Panc1 (cell line): ENCODE measurements around the gene MEGF6. TPM values are rescaled to one million over a fixed set of nuclear protein-coding genes. Genes with fewer than 3 reads are reported as not detected.

Source experiments
- ATAC-seq: fragments of 200-7000 bp; cut with Tn5 transposase; 2 replicates; pipeline ENCODE4 v1.9.1; 2020; ENCODE audit warnings: mild to moderate bottlenecking, moderate library complexity
- BruUV-seq: library from RNA; stranded (reverse); fragments of 400-500 nt; replicated peaks from 2 replicates; lab custom pipeline; 2021; lab: Mats Ljungman, UMichigan
- CTCF ChIA-PET: fragments of 300-600 bp; sonication (Branson Sonifier 250); formaldehyde crosslinking; loops from one replicate; lab custom pipeline; 2022; ENCODE audit warnings: antibody characterized with exemption; lab: Charles Lee
- POLR2A ChIA-PET: fragments of 300-600 bp; sonication (Branson Sonifier 250); formaldehyde crosslinking; loops from one replicate; lab custom pipeline; 2022; ENCODE audit warnings: antibody characterized with exemption; lab: Charles Lee
- DNase-seq: peaks from one replicate; pipeline ENCODE4 v3.0.0-alpha.2; 2010; ENCODE audit warnings: low read depth, low spot score
- H3K27ac ChIP-seq: 2 replicates; pipeline ENCODE4 v1.5.1; 2011; ENCODE audit warnings: mild to moderate bottlenecking, low read length, inconsistent platforms
- H3K27me3 ChIP-seq: fragments of 200-500 bp; sonication (Bioruptor generic); 2 replicates; pipeline ENCODE4 v1.6.0; 2014; ENCODE audit warnings: low read length, inconsistent platforms; ENCODE audit not compliant: control insufficient read depth, insufficient read depth
- H3K36me3 ChIP-seq: fragments of 200-500 bp; sonication (Bioruptor generic); 2 replicates; pipeline ENCODE4 v1.5.1; 2014; ENCODE audit warnings: inconsistent platforms, mild to moderate bottlenecking, low read length, moderate library complexity; ENCODE audit not compliant: control insufficient read depth, insufficient read depth
- H3K4me1 ChIP-seq: 2 replicates; pipeline ENCODE4 v1.5.1; 2011; ENCODE audit warnings: inconsistent platforms, mild to moderate bottlenecking, low read length, moderate library complexity; ENCODE audit not compliant: control insufficient read depth, insufficient read depth
- H3K4me3 ChIP-seq, 2 experiments: 2 replicates each; pipeline ENCODE4 v1.5.1; 2011 to 2012; ENCODE audit warnings: low read depth in 2 of 2, low read length in 2 of 2, mild to moderate bottlenecking in 2 of 2, inconsistent platforms in 1 of 2, moderate library complexity in 1 of 2
- H3K9me3 ChIP-seq: fragments of 200-500 bp; sonication (Bioruptor generic); 2 replicates; pipeline ENCODE4 v1.5.1; 2014; ENCODE audit warnings: low read depth, mild to moderate bottlenecking, inconsistent platforms, low read length, moderate library complexity; ENCODE audit not compliant: control insufficient read depth, insufficient read depth
- POLR2AphosphoS5 ChIP-seq: IDR thresholded peaks from 2 replicates; pipeline ENCODE4 v1.6.1; 2012; ENCODE audit warnings: mild to moderate bottlenecking, low read depth, low read length, moderate library complexity
- REST ChIP-seq, 2 experiments: IDR thresholded peaks; 2 replicates each; pipeline ENCODE4 v1.6.1; 2011 to 2012; ENCODE audit warnings: low read depth in 2 of 2, control low read depth in 1 of 2, low read length in 1 of 2, mild to moderate bottlenecking in 1 of 2, moderate library complexity in 1 of 2; ENCODE audit not compliant: insufficient read depth in 1 of 2
- SIN3A ChIP-seq: IDR thresholded peaks from 2 replicates; pipeline ENCODE4 v1.6.1; 2012; ENCODE audit warnings: low read depth, mild to moderate bottlenecking, low read length, moderate library complexity, borderline replicate concordance; ENCODE audit not compliant: insufficient read depth
- TCF7L2 ChIP-seq: IDR thresholded peaks from 2 replicates; pipeline ENCODE4 v1.6.1; 2011; ENCODE audit warnings: mild to moderate bottlenecking, low read depth, low read length, inconsistent platforms
- in situ Hi-C: cut with HindIII; loops from 2 replicates; pipeline ENCODE4 v1.10.0; 2016; ENCODE audit warnings: low sequenced_read_pairs, low pct_unique_long_range_greater_than_20kb
- intact Hi-C: fragments of 100-400 bp; cut with micrococcal nuclease; formaldehyde crosslinking; loops from one replicate; pipeline ENCODE4 v1.10.0; 2022; ENCODE audit not compliant: unreplicated experiment
- total RNA-seq: library from RNA; stranded (reverse); gene quantifications from one replicate; pipeline ENCODE4 v1.2.1, GENCODE V29; 2021; ENCODE audit not compliant: unreplicated experiment
- TF ChIP-seq, protein P1 (sequence below): fragments of 450-650 bp; IDR thresholded peaks from 2 replicates; pipeline ENCODE4 v1.5.1; 2017; ENCODE audit warnings: mild to moderate bottlenecking

MEGF6 gene
- total RNA-seq, 1 experiment from 2014 or later: 32.6 TPM

GRCh38 chr1:3562712-3563111 lies 48.6 kb downstream of the MEGF6 start:
- intact Hi-C loops (loop anchor here (10.0 kb wide), 1 partner anchor 68 kb away; no protein-coding TSS in a partner anchor), in situ Hi-C loops (no loop called here)
- ChIA-PET POLR2A (no interaction called here), CTCF (no interaction called here)
- DNase-seq: no peak
- Histone ChIP-seq H3K4me3 (no peak overlapping the region), H3K4me1 (peaks cover 6% of the 10 kb centered on the region), H3K36me3 (no peaks in the 10 kb centered on the region), H3K27ac (no peak overlapping the region), H3K27me3 (no peaks in the 10 kb centered on the region), H3K9me3 (no peaks in the 10 kb centered on the region)
- TF ChIP-seq POLR2AphosphoS5 (no peak), TCF7L2 (no peak), SIN3A (no peak), REST (IDR thresholded peaks at IDR 0.05; ENCODE audit: insufficient read depth in 1 of 2, low read depth in 2 of 2, low read length in 1 of 2) (no peak)
- TF ChIP-seq, protein P1, sequence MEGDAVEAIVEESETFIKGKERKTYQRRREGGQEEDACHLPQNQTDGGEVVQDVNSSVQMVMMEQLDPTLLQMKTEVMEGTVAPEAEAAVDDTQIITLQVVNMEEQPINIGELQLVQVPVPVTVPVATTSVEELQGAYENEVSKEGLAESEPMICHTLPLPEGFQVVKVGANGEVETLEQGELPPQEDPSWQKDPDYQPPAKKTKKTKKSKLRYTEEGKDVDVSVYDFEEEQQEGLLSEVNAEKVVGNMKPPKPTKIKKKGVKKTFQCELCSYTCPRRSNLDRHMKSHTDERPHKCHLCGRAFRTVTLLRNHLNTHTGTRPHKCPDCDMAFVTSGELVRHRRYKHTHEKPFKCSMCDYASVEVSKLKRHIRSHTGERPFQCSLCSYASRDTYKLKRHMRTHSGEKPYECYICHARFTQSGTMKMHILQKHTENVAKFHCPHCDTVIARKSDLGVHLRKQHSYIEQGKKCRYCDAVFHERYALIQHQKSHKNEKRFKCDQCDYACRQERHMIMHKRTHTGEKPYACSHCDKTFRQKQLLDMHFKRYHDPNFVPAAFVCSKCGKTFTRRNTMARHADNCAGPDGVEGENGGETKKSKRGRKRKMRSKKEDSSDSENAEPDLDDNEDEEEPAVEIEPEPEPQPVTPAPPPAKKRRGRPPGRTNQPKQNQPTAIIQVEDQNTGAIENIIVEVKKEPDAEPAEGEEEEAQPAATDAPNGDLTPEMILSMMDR: no peak
- no peak for ATAC-seq
- BruUV-seq: no TSS peak

- DNase-seq (no peak), ATAC-seq (no peak)
- no peak overlapping the region for H3K4me3 ChIP-seq
- no peaks in the 10 kb centered on the region for H3K9me3 ChIP-seq
- no peak overlapping the region for H3K27ac ChIP-seq
- in situ Hi-C loops (no loop called here), intact Hi-C loops (loop anchor here (10.0 kb wide), 1 partner anchor 67 kb away; no protein-coding TSS in a partner anchor)
- no peaks in the 10 kb centered on the region for H3K36me3 ChIP-seq
- ChIA-PET POLR2A (interaction anchor here (0.5 to 0.6 kb wide), 2 partner anchors 35 to 169 kb away, joined by 3 to 9 read pairs; no protein-coding TSS in a partner anchor), CTCF (no interaction called here)
- no peaks in the 10 kb centered on the region for H3K27me3 ChIP-seq
- peaks cover 6% of the 10 kb centered on the region for H3K4me1 ChIP-seq
- BruUV-seq: no TSS peak
- TF ChIP-seq, protein P1: no peak
- no peak for TF ChIP-seq SIN3A
- TF ChIP-seq TCF7L2: no peak
These were observed 49.6 kb downstream of the MEGF6 start for GRCh38 chr1:3561702-3562101.
